Measurements from ENCODE around the gene RARG.

The RARG gene

GRCh38 chr12:53267999-53268629, 36.1 kb upstream of the RARG start, which contains the start of gene ESPL1:
TSS of gene ESPL1 (plus strand) at chr12:53268299. CDS start at chr12:53268767, 468 bp downstream.
- Histone ChIP-seq H3K27me3 (ENCODE audit: insufficient read depth, poor library complexity, severe bottlenecking) (no peaks in the 10 kb centered on the region), H3K27ac (replicated peaks) (peak within 1 kb of the TSS; percentile 82), H3K4me3 (replicated peaks; ENCODE audit: insufficient read depth, low read length) (peak within 1 kb of the TSS; percentile 92)
- peak; percentile 57 to 66 for DNase-seq (ENCODE audit: low read depth in 1 of 2, low spot score in 1 of 2)
- TF ChIP-seq SPI1 (IDR thresholded peaks at IDR 0.05; ENCODE audit: borderline replicate concordance, low read depth): no peak
- TF ChIP-seq REST (IDR thresholded peaks at IDR 0.05; ENCODE audit: insufficient replicate concordance, low read depth): no peak
- 0 out of 2 replicates have a peak, but pooled peaks have one; percentile 21 for TF ChIP-seq POLR2AphosphoS5 (IDR thresholded peaks at IDR 0.05; ENCODE audit: low read depth)
- TF ChIP-seq CTCF (IDR thresholded peaks at IDR 0.05; ENCODE audit: insufficient read depth, low read length): no peak
- peak; percentile 28; the same call in 1 of the 2 replicates for TF ChIP-seq GABPA (IDR thresholded peaks at IDR 0.05; ENCODE audit: low read depth)

GRCh38 chr12:53267306-53267998, 35.4 kb upstream of the RARG start:
- H3K4me3 ChIP-seq (replicated peaks; ENCODE audit: insufficient read depth, low read length): peak overlapping the region; percentile 92
- peak overlapping the region; percentile 82 for H3K27ac ChIP-seq (replicated peaks)
- peak in 1 of 2 experiments; percentile 37 for DNase-seq (ENCODE audit: low read depth in 1 of 2, low spot score in 1 of 2)
- no peaks in the 10 kb centered on the region for H3K27me3 ChIP-seq (ENCODE audit: insufficient read depth, poor library complexity, severe bottlenecking)
- TF ChIP-seq CTCF (IDR thresholded peaks at IDR 0.05; ENCODE audit: insufficient read depth, low read length): no peak
- no peak for TF ChIP-seq POLR2AphosphoS5 (IDR thresholded peaks at IDR 0.05; ENCODE audit: low read depth)
- TF ChIP-seq GABPA (IDR thresholded peaks at IDR 0.05; ENCODE audit: low read depth): no peak
- no peak for TF ChIP-seq REST (IDR thresholded peaks at IDR 0.05; ENCODE audit: insufficient replicate concordance, low read depth)
- peak; percentile 88 for TF ChIP-seq SPI1 (IDR thresholded peaks at IDR 0.05; ENCODE audit: borderline replicate concordance, low read depth)

GRCh38 chr12:53265783-53266182, 33.8 kb upstream of the RARG start:
- no peak for TF ChIP-seq CTCF (IDR thresholded peaks at IDR 0.05; ENCODE audit: insufficient read depth, low read length)
- no peak for TF ChIP-seq REST (IDR thresholded peaks at IDR 0.05; ENCODE audit: insufficient replicate concordance, low read depth)
- no peak for TF ChIP-seq POLR2AphosphoS5 (IDR thresholded peaks at IDR 0.05; ENCODE audit: low read depth)
- TF ChIP-seq GABPA (IDR thresholded peaks at IDR 0.05; ENCODE audit: low read depth): no peak
- no peak for TF ChIP-seq SPI1 (IDR thresholded peaks at IDR 0.05; ENCODE audit: borderline replicate concordance, low read depth)
- Histone ChIP-seq H3K4me3 (replicated peaks; ENCODE audit: insufficient read depth, low read length) (no peak overlapping the region), H3K27me3 (ENCODE audit: insufficient read depth, poor library complexity, severe bottlenecking) (no peaks in the 10 kb centered on the region), H3K27ac (replicated peaks) (no peak overlapping the region)
- no peak for DNase-seq (ENCODE audit: low read depth in 1 of 2, low spot score in 1 of 2)
